ENCODE results near the gene TMEM126A. TPM values are rescaled to one million over a fixed set of nuclear protein-coding genes. Genes with fewer than 3 reads are reported as not detected.

TMEM126A gene
- total RNA-seq, 4 donors from 2014 or later = 9.8 to 33.6 (median 28.5) TPM

DNA sequence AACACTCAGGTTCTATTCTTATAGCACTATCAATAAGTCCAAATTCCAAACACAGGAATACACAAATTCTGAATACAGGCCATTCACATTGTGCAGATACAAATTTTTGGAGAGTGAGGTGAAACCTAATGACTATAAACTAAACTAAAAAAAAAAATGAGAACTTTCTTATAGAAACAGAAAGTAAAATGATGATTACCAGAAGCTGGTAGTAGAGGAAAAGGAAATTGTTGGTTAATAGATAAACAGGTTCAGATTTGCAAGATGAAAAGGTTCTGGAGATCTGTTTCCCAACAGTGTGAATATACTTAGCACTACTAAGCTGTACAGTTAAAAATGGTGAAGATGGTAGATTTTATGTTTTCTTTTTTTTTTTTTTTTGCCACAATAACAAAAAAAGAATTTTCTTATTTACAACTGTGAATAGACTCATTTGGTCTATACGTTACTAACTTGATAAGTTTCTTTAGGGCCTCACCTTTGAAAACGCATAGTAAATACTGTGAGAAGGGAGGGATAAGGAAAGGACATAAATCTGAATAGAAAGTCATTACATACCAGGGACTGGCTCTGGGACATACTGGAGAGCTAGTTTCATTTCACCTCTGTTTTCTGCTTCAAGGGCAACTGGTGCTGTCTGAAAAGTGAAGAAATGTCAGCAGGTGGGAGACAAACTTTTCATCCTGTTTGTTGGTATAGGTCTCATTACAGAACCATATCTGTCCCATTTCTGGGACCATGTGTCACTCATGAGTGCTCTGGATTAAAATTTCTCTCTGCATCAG lies 52.4 kb downstream of the TMEM126A start:
- no peak overlapping the region for H3K27ac ChIP-seq
- H3K36me3 ChIP-seq = peaks cover 0 to 14% (median 0%) of the 10 kb centered on the region in 3 donors
- H3K4me3 ChIP-seq = no peak overlapping the region
- H3K9me3 ChIP-seq = no peaks in the 10 kb centered on the region
- TF ChIP-seq EP300 (IDR thresholded peaks at IDR 0.05) (no peak), POLR2A (IDR thresholded peaks at IDR 0.05) (no peak)
- TF ChIP-seq, protein P1, sequence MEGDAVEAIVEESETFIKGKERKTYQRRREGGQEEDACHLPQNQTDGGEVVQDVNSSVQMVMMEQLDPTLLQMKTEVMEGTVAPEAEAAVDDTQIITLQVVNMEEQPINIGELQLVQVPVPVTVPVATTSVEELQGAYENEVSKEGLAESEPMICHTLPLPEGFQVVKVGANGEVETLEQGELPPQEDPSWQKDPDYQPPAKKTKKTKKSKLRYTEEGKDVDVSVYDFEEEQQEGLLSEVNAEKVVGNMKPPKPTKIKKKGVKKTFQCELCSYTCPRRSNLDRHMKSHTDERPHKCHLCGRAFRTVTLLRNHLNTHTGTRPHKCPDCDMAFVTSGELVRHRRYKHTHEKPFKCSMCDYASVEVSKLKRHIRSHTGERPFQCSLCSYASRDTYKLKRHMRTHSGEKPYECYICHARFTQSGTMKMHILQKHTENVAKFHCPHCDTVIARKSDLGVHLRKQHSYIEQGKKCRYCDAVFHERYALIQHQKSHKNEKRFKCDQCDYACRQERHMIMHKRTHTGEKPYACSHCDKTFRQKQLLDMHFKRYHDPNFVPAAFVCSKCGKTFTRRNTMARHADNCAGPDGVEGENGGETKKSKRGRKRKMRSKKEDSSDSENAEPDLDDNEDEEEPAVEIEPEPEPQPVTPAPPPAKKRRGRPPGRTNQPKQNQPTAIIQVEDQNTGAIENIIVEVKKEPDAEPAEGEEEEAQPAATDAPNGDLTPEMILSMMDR (IDR thresholded peaks at IDR 0.05) = no peak
- DNase-seq (ENCODE audit: low spot score in 2 of 2) = no peak
- H3K27me3 ChIP-seq = no peaks in the 10 kb centered on the region
- no peaks in the 10 kb centered on the region for H3K4me1 ChIP-seq
- WGBS, 2 donors = 84 to 85% methylated on average over 2 of the region's 2 CpGs

DNA sequence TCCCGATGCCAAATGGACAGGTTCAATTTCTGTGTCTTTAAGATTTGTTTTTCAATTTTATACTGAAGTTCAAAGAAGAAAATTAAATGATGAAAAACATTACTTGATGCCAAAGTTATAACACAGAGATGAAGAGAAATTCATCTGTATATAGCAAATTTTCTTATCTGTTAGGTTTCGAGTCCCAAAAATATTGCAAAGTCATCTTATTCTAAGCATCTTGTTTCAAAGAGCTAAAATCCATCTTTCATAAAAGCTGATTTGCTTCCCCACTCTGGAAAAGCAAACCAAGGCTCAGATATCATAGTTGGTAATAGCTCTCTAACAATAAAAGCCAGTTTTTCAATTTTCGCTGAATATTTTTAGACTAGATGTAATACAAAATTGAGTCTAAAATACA lies 57.2 kb downstream of the TMEM126A start:
- no peaks in the 10 kb centered on the region for H3K27me3 ChIP-seq
- TF ChIP-seq, protein P1 (IDR thresholded peaks at IDR 0.05) = no peak
- TF ChIP-seq POLR2A (IDR thresholded peaks at IDR 0.05) (no peak), EP300 (IDR thresholded peaks at IDR 0.05) (no peak)
- peaks cover 0 to 8% (median 0%) of the 10 kb centered on the region in 3 donors for H3K36me3 ChIP-seq
- no peak overlapping the region for H3K4me3 ChIP-seq
- WGBS, 2 donors = 94 to 97% methylated on average over 3 of the region's 3 CpGs
- no peak for DNase-seq (ENCODE audit: low spot score in 2 of 2)
- H3K9me3 ChIP-seq = no peaks in the 10 kb centered on the region
- H3K4me1 ChIP-seq = no peaks in the 10 kb centered on the region
- no peak overlapping the region for H3K27ac ChIP-seq

DNA sequence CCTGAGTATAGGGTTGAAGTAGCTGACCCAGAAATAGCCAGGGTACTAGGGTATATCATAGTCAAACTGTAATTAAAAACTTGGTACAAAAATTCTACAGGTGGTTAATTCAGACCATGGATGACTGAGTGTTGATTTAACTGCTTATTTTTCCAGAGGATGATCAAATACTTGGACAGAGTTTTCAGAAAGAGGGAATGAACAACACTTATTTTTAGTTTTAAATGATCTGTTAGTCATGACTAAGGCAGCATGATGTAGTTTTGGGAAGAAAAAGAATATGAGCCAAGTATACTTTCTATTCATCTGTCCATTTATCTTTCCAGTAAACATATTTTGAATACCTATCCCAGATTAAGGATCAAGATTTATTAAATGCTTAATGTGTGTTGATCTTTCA lies 58.0 kb downstream of the TMEM126A start:
- peaks cover 0 to 11% (median 0%) of the 10 kb centered on the region in 3 donors for H3K36me3 ChIP-seq
- no peak overlapping the region for H3K27ac ChIP-seq
- H3K4me3 ChIP-seq = no peak overlapping the region
- H3K9me3 ChIP-seq = no peaks in the 10 kb centered on the region
- no peaks in the 10 kb centered on the region for H3K27me3 ChIP-seq
- no peak for DNase-seq (ENCODE audit: low spot score in 2 of 2)
- TF ChIP-seq POLR2A (IDR thresholded peaks at IDR 0.05) (no peak), EP300 (IDR thresholded peaks at IDR 0.05) (no peak)
- TF ChIP-seq, protein P1 (IDR thresholded peaks at IDR 0.05) = no peak
- H3K4me1 ChIP-seq = no peaks in the 10 kb centered on the region

Other genes starting within 250 kb of the TMEM126A start
- gene DLG2, start 20.6 kb upstream of the TMEM126A start, total RNA-seq = 10 to 100 TPM in 1 of 4 donors, 1 to 10 TPM in 3; 6.5 to 14.6 (median 7.2) TPM
- gene TMEM126B, start 19.4 kb upstream of the TMEM126A start, total RNA-seq = 10 to 100 TPM; 39.4 to 55.9 (median 46.4) TPM
- gene CREBZF, start 17.2 kb downstream of the TMEM126A start, total RNA-seq = 10 to 100 TPM; 81.3 to 98.4 (median 92.5) TPM
- gene CCDC89, start 38.2 kb downstream of the TMEM126A start, total RNA-seq = 1 to 10 TPM in 3 of 4 donors, under 1 TPM in 1; 0.44 to 4.1 (median 2.2) TPM
- gene SYTL2, start 163.2 kb downstream of the TMEM126A start, total RNA-seq = 10 to 100 TPM; 21.9 to 71.2 (median 28.8) TPM
- gene CCDC83, start 207.4 kb downstream of the TMEM126A start, total RNA-seq = not detected